Fibroblast of skin of back (primary cell): ENCODE measurements around the gene CUX1.
"Not testable (repeated sequence)": the region's sequence is repeated elsewhere in the genome, so short reads cannot be mapped to it uniquely, and the experiment has no call there.

Experiments used
- DNase-seq: peaks from one replicate; pipeline ENCODE4 v3.0.0-alpha.2; 2013

Gene CUX1

DNA sequence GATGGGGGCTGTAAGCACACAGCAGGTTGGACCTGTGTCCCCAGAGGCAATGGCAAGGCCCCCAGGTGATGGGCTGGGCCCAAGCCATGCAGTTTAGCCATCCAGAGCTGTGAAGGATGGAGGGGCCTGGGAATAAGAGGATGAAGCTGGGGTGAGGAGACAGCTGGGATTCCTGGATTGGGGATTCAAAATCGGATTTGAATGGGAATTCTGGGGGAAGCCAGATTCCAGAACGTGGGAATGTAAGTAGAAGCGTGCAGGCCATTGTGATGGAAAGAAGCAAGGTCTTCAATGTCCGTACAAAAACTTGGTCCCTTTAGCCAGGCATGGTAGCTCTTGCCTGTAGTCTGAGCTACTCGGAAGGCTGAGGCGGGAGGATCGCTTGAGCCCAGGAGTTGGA is 479.1 kb downstream of the CUX1 start:
- DNase-seq: no peak

DNA sequence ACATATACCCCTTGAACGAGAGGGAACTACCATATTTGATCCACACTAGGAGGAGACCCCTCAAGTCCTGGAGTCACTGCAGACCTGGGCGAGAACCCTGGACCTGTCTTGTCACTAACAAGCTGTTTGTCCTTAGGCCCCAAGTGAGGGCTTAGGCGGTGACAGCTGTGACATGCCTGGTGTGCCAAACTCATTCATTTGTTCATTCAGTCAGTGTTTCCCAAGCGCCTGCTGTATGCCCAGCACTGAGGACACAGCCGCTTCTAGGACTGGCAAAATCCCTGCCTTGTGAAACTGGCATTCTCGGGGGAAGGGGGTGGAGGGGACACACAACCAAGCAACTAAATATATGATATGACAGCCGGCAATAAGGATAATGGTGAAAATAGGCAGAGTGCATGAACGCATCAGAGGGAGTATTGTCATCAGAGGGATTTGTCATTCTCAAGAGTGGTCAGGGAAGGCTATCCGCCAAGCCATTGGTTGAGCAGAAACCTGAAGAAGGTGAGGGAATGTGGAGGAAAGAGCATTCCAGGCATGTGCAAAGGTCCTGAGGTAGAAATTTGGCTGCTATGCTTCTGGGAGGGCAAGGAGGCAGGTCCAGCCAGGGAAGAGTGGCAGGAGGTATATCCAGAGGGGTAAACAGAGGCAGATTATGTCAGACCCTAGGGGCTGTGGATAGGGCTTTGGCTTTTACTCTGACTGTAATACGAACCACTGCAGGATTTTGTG is 480.2 kb downstream of the CUX1 start:
- no peak for DNase-seq

DNA sequence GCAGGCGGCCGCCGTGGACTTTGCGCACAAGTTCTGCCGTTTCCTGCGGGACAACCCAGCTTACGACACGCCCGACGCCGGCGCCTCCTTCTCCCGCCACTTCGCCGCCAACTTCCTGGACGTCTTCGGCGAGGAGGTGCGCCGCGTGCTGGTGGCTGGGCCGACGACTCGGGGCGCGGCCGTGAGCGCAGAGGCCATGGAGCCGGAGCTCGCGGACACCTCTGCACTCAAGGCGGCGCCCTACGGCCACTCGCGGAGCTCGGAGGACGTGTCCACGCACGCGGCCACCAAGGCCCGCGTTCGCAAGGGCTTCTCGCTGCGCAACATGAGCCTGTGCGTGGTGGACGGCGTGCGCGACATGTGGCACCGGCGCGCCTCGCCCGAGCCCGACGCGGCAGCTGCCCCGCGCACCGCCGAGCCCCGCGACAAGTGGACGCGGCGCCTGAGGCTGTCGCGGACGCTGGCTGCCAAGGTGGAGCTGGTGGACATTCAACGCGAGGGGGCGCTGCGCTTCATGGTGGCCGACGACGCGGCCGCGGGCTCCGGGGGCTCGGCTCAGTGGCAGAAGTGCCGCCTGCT is 483.3 kb downstream of the CUX1 start:
- DNase-seq: no peak

DNA sequence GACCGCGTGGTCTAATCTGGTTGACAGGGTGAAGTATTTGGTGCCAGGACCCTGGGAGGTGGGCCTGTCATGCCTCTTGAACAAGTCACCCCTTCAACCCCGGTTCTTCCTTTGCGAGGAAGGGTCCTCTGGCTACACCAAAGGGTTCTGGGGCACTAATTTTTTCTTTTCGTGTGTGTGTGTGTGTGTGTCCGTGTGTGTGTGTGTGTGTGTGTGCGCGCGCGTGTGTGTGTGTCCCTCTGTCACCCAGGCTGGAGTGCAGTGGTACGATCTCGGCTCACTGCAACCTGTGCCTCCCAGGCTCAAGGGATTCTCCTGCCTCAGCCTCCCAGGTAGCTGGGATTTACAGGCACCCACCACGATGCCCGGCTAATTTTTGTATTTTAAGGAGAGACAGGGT is 483.9 kb downstream of the CUX1 start:
- not testable (repeated sequence) for DNase-seq

DNA sequence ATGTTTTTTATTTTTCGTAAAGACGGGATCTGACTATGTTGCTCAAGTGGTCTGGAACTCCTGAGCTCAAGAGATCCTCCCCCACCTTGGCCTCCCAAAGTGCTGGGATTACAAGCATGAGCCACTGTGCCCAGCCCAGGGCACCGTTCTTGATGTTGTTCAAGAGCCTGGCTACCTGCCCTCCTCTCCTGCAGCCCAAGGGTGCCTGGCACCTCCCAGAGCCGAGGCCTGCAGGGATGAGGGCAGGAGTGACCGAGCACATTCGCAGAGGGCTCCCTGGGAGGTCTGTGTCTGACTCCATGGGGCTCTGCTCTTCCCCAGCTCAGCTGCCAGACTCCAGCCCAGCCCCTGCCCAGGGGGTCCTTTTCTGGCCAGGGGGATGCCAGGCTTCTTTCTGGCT is 484.6 kb downstream of the CUX1 start:
- no peak for DNase-seq

DNA sequence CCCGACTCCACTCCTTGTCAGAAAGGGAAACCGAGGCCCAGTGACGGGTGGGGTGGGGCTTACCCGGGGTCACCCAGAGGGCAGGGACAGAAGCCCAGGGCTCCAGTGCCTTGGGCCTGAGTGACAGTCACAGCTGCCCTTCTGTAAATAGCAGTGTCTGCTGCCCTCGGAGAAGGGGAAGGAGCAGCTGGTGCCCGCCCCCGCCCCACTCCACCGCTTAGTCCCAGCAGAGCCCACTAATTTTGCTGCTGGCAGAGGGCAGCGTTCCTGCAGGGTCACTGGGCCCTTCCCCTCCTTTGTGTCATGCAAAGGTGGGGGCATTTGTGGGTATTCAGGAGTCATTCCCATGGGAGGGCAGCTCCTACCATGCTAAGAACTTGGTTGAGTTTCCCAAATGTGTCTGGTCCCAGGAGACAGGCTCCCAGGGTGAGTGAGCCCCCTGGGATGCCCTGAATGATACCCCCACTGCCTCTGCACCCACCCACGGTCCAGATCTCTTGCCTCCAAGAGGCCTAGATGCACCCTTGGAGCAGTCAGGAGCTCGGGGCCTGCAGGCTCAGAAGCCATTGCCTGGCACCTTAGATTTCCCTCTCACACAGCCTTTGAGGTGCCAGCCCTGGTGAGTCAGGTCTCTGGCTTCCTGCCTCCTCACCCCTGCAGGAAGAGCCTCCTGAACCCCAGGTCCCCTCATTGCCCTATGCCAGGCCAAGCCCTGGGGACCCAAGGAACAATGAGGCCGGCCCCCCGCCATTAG is 486.4 kb downstream of the CUX1 start:
- DNase-seq: no peak

DNA sequence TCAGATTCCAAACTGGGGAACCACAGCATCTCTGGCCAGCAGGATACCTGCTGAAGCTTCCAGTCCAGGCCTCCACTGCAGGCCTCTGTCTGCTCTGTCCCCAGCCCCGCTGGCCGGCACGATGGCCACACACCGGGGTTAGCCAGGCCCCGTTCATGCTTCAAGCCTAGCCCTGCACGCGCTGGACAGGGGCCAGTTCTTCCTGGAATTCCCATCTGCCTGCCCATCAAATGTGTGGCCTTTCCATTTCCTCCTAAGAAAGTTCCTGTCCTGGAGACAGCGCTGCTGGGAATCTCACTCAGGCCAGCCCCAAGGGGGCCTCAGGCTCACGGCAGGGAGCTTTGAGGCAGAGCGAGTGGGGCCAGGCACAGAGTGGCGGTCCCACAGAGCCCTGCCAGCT is 487.2 kb downstream of the CUX1 start:
- no peak for DNase-seq

DNA sequence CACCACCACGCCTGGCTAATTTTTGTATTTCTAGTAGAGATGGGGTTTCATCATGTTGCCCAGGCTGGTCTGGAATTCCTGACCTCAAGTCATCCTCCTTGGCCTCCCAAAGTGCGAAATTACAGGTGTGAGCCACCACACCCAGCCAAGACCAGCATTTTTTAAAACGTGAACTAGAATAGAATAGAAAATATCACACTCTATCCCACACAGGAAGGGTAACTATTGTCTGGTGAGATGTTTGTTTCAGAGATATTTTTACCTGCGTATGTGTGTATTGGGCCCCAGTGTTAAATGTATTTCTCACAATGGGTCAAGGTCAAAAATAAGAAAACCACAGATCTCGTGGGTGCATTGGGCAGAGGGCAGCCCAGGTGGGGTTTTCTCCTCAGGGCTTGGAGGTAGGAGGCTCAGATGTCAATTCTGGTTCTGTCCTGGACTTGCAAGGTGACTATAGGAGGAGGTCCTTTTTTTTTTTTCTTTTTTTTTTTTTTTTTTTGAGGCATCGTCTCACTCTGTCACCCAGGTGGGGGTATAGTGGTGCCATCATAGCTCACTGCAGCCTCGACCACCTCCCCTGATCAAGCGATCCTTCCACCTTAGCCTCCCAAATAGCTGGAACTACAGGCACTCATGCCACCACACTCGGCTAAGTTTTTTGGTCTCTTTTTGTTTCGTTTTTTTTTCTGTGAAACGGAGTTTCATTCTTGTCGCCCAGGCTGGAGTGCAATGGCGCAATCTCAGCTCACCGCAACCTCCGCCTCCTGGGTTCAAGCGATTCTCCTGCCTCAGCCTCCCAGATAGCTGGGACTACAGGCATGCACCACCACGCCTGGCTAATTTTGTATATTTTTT is 488.2 kb downstream of the CUX1 start:
- no peak for DNase-seq

DNA sequence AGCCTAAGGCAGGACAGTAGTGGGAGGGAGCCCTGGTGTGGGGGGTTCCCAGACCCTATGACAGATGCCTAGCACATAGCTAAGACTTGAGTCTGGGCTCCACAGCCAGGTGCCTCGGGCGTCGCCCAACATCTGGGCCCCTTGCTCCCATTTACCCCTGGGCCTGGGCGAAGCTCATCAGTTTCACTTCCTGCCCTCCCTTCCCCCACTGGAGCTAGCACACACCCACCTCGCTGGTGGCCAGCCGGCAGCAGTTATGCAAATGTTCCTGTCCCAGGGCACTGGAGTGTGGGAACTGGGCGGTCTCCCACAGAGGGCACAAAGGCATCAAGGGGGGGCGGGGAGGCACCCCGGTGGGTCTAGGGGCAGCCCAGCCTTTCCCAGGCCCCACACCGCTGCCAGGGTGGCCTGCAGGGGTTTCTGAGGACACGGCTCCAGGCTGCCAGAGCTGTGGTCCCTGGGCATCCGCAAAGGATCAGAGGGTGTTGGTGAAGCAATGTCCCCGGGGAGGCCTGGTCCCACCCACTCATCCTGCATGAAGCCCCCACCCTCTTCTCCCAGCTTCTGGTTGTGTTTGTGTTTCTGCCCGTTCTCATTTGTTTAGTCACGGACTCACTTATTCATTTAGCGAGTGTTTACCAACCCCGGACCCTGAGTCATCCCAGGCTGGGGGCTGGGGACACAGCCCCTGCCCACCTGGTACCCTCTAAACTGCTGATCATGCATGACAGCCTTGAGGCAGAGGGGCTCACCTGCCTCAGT is 489.7 kb downstream of the CUX1 start:
- DNase-seq: peak; percentile 71

DNA sequence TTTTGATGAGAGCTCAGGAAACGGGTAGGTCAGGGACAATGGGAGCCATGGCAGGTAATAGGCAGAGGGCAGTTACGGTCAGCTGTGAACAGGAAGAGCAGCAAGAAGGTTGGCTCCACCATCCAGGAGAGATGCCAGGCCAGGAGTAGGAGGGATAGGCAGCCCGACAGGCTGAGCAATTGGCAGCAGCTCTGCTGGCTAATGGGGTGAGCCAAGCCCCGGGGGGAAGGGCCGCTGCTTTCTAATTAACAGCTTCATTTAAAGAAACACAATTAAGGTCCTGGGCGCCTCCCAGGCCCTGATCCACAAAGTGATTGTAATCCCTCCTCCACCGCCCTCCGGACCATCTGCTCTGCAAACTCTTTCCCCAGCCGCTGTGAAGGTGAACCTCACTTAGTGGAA is 493.0 kb downstream of the CUX1 start:
- no peak for DNase-seq

DNA sequence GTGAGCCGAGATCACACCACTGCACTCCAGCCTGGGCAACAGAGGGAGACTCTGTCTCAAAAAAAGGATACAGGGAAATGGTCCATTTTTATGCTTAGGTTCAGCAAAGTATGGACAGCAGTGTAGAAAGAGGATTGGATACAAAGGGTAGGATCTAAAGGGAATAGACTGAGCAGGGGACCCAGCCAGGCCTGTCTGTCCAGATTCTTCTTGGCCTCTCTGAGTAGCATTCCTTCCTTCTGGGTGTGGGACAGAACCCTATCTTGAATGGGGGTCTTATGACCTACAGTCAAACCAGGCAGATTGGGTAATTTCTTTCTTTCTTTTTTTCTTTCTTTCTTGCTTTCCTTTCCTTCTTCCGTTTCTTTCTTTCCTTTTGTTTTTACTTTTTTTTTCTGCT is 494.9 kb downstream of the CUX1 start:
- DNase-seq: no peak

DNA sequence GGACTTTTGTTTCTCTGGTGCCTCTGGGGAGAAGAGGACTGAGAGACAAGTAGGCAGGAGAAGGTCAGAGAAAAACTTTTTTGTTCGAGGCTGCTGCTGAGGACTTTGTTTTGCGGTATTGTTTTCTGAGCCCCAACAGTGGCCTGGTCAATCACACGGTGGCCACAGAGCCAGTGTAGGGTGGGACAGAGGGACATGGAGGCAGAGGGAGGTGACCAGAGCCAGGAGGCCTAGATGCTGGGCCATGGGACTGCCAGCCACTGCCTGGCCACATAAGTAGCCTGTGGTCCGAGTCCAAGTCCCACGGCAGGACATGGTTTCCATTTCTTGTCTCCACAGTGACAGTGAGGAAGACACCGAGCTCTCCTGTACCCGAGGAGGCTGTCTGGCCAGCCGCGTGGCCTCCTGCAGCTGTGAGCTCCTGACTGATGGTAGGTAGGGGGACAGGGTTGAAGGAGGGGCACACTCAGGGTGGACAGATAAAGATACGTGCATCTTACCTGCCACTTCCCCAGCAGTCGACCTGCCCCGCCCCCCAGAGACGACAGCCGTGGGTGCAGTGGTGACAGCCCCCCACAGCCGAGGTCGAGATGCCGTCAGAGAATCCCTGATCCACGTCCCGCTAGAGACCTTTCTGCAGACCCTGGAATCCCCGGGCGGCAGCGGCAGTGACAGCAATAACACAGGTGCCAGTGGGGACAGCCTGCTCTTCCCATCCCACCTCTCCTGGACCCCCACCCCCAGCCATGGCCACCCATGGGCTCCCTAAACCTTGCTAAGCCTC is 496.8 kb downstream of the CUX1 start:
- DNase-seq: no peak

DNA sequence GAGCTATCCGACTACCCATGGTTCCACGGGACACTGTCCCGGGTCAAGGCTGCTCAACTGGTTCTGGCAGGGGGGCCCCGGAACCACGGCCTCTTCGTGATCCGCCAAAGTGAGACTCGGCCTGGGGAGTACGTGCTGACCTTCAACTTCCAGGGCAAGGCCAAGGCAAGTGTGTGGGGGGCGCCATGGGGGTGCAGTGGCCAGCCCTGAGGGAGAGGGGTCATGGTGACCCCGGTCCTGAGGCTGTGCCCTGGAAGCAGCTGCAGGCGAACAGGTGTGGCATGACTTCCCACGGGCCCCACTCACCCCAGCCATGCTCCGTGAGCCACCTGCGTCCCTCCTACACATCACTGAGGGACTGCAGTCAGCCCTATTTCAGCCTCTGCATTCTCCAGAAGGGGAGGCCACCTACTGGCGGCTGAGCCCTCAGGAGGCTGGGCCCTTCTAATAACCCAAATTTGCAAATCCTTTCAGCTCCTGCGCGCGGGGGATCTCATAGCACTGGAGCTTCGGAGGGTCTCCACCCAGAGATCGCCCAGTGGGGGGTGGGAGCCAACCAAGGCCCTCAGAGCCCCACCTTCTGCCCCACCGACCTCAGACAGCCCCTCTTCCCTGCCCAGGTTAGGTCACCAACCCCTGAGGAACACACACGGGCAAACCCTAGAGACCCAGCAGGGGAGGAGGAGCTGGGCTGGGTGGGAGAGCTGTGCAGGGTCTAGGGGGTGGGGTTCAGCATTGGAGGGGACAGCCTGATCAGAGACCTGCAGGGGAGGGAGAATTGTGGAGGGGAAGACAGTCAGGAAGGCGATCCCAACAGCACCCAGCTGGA is 500.0 kb downstream of the CUX1 start:
- no peak for DNase-seq

DNA sequence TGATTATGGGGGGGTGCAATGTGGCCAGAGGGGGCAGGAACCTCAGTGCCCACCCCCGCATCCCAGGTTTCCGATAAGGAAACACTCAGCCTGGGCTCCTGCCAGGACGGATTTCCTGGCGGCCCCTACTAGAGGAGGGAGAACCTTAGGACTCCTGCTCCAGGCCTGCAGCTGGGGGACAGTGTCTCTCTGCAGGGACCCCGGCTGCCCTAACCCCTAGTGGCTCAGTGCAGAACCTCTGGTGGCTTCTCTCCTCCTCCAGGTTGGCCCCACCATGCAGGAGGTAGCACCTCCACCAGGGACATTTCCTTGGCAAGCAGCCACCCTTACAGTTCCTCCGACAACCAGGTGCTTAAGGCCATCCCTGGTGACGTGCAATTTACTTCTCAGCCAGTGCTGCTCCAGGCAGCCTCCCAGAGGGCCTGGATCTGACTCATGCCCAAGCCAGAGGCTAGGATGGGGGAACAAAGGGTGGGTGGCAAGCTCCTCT is 501.1 kb downstream of the CUX1 start:
- DNase-seq: no peak

DNA sequence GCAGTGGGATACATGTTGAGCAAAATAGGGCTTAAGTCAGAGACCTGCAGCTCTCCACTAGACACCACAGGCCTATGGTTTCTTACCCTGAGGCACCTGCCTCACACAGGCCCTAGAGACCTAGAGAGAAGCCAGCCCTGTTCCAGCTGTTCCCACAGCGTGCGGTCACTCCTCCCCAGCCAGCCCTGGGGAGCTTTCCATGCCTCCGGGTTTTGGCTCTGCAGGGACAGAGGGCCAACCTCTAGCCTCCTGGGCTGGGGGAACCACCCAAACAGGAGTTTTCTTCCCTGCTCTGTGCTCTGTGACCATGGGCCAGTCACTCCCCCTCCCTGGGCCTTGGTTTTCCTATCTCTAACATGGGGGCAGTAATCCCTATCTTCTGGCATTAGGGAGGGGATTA is 502.2 kb downstream of the CUX1 start:
- DNase-seq: no peak

DNA sequence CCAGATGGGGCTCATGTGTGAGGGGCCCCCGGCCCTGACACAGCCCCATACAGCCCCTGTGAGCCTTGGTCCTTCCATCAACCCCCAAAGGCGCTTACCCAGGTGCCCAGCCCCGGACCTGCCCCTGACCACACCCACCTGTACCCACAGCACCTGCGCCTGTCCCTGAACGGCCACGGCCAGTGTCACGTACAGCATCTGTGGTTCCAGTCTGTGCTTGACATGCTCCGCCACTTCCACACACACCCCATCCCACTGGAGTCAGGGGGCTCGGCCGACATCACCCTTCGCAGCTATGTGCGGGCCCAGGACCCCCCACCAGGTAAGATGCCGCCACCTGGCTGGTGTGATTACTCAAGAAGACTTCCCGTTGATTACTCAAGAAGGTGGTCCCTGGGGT is 502.8 kb downstream of the CUX1 start:
- DNase-seq: no peak

DNA sequence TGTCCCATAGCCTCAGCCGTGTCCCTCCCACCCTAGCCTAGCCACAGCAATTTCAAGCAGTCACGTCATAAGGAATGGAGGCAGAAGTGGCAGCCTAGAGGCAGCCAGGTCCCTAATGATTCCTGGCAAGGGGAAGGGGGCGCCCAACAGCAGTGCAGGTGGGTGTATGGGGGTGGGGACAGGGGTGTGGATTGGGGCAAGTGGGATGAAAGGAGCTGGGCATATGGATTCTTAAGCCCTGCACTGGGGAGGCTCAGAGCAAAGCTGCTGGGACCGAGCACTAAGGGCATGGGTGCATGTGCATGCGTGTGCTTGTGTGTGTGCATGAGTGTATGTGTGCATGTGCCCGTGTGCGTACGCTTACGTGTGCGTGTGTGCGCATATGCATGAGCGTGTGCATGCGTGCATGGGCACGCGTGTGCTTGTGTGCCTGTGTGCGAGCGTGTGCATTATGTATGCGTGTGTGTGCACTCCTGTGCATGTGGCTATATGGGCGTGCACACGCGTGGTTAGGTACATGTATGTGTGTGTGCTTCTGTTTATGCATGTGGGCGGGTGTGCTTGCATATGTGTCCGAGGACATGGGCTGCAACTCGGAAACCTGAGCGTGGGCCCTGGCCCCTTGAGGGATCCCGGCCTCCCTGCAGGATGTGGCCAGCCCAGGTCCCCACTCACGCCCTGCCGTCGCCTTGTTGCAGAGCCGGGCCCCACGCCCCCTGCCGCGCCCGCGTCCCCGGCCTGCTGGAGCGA is 503.4 kb downstream of the CUX1 start:
- DNase-seq: no peak

DNA sequence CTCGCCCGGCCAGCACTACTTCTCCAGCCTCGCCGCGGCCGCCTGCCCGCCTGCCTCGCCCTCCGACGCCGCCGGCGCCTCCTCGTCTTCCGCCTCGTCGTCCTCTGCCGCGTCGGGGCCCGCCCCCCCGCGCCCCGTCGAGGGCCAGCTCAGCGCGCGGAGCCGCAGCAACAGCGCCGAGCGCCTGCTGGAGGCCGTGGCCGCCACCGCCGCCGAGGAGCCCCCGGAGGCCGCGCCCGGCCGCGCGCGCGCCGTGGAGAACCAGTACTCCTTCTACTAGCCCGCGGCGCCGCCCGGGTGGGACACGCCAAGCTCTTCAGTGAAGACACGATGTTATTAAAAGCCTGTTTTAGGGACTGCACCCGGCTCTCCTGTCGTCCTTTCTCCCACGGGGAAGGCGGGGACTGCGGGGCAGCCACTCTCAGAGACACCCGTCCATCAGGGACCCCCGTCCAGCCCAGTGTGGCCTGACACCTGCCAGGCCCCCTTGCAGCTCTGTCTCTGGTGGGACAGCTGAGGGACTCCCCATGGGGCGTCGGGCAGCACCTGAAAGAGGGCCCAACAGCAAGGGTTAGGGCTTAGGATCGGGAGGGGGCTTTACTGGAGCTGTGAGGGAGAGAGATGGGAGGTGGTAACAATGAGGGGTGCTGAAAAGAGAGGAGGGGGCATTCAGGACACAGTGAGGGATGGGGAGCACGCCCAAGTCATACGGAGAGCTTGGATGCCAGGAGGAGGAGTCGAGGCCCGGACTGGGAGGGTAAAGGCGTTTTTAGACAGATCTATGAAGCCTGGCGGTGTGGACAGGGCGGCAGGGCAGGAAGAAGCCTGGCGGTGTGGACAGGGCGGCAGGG is 504.1 kb downstream of the CUX1 start:
- peak; percentile 17 for DNase-seq
